H1 (cell line): ENCODE results near the gene SPACA4. TPM values are rescaled to one million over a fixed set of nuclear protein-coding genes. Genes with fewer than 3 reads are reported as not detected.

ENCODE experiments used
- BCL11A ChIP-seq, 2 experiments: IDR thresholded peaks; one replicate each; pipeline ENCODE4 v1.6.1; 2011; ENCODE audit warnings: low read depth in 2 of 2, low read length in 2 of 2, mild to moderate bottlenecking in 2 of 2
- CREB1 ChIP-seq: IDR thresholded peaks from 2 replicates; pipeline ENCODE4 v1.6.1; 2012; ENCODE audit warnings: inconsistent platforms
- FOSL1 ChIP-seq: IDR thresholded peaks from 2 replicates; pipeline ENCODE4 v1.6.1; 2011; ENCODE audit warnings: mild to moderate bottlenecking, low read depth, low read length, moderate library complexity; ENCODE audit not compliant: insufficient read depth
- GTF2F1 ChIP-seq: IDR thresholded peaks from 2 replicates; pipeline ENCODE4 v1.6.1; 2012; ENCODE audit warnings: low read depth, low read length, improper control_type of control experiment, borderline replicate concordance
- NANOG ChIP-seq: IDR thresholded peaks from 2 replicates; pipeline ENCODE4 v1.6.1; 2011; ENCODE audit warnings: low read length, low read depth, mild to moderate bottlenecking, inconsistent platforms; ENCODE audit not compliant: insufficient read depth, poor library complexity, severe bottlenecking
- POLR2A ChIP-seq, 2 experiments: IDR thresholded peaks; 1 replicate in 1 of 2; 2 replicates in 1 of 2; pipeline ENCODE4 v1.6.1; 2011; ENCODE audit warnings: low read depth in 2 of 2, low read length in 2 of 2, mild to moderate bottlenecking in 2 of 2; ENCODE audit errors: control extremely low read depth in 1 of 2
- RFX5 ChIP-seq: IDR thresholded peaks from 2 replicates; pipeline ENCODE4 v1.6.1; 2011; ENCODE audit warnings: low read depth, low read length, improper control_type of control experiment, borderline replicate concordance
- RNF2 ChIP-seq: fragments of 200-900, 300-1000 bp; sonication (generic); IDR thresholded peaks from 2 replicates; pipeline ENCODE4 v1.7.1; 2016; ENCODE audit warnings: borderline replicate concordance, low read depth, mild to moderate bottlenecking, antibody characterized with exemption, low read length; ENCODE audit not compliant: poor library complexity, severe bottlenecking; ENCODE audit errors: missing control alignments
- RXRA ChIP-seq: IDR thresholded peaks from 2 replicates; pipeline ENCODE4 v1.6.1; 2011; ENCODE audit warnings: low read depth, mild to moderate bottlenecking, low read length, moderate library complexity; ENCODE audit not compliant: insufficient read depth
- SIN3A ChIP-seq, 2 experiments: IDR thresholded peaks in 1 of 2; conservative IDR thresholded peaks in 1 of 2; 2 replicates each; pipeline ENCODE4 v1.6.1; 2011 to 2012; ENCODE audit warnings: low read length in 2 of 2, improper control_type of control experiment in 1 of 2, low read depth in 1 of 2, mild to moderate bottlenecking in 1 of 2
- SP1 ChIP-seq: IDR thresholded peaks from 2 replicates; pipeline ENCODE4 v1.6.1; 2011; ENCODE audit warnings: low read depth, low read length
- polyA plus RNA-seq, 7 experiments: library from polyadenylated mRNA; depleted of rRNA in 3 of 7; stranded (reverse) in 5 of 7; unstranded in 2 of 7; fragments of >200 nt in 5 of 7; fragments of 200-250 nt in 2 of 7; gene quantifications; 1 replicate in 5 of 7; 2 replicates in 1 of 7; 4 replicates in 1 of 7; pipeline versions ENCODE4 v1.2.1 to v1.2.3, GENCODE V29; 2011 to 2013; ENCODE audit warnings: missing spikeins in 2 of 7, mixed read lengths in 2 of 7
- total RNA-seq: library from RNA; stranded (reverse); fragmentation: NEBNext Ultra II Directional; extraction: Animal tissue kit (Norgen Biotek cat#: 25700); gene quantifications from 2 replicates; pipeline ENCODE4 v1.2.1, GENCODE V29; 2021
- TF ChIP-seq, protein P1 (sequence below): fragments of 300-600 bp; sonication (generic); IDR thresholded peaks from 2 replicates; pipeline ENCODE4 v1.7.1; 2012; ENCODE audit warnings: low read length, moderate library complexity, mild to moderate bottlenecking, inconsistent platforms; ENCODE audit not compliant: insufficient replicate concordance

Gene SPACA4
- total and polyA plus RNA-seq, 2 of the 8 experiments (the other 6 are each of a cell fraction or from before 2014, with no cell fraction given), result not detected

DNA sequence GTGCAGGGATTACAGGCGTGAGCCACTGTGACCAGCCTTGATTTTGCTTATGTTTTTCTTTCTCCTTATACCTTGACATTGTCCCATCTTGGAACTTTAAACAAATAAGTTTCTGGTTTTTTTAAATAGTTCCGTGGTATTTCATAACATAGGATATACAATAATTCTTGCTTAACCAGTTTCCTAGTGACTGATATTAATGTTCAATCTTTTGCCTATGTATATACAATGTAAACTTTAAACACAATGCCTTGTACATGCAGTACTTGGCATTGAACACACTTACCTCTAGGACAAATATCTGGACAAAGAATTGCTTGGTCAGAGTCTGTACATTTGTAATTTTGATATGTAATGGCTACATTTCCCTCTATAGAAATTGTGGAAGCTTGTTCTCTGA lies 24.4 kb upstream of the SPACA4 start (continued):
- TF ChIP-seq, protein P1, sequence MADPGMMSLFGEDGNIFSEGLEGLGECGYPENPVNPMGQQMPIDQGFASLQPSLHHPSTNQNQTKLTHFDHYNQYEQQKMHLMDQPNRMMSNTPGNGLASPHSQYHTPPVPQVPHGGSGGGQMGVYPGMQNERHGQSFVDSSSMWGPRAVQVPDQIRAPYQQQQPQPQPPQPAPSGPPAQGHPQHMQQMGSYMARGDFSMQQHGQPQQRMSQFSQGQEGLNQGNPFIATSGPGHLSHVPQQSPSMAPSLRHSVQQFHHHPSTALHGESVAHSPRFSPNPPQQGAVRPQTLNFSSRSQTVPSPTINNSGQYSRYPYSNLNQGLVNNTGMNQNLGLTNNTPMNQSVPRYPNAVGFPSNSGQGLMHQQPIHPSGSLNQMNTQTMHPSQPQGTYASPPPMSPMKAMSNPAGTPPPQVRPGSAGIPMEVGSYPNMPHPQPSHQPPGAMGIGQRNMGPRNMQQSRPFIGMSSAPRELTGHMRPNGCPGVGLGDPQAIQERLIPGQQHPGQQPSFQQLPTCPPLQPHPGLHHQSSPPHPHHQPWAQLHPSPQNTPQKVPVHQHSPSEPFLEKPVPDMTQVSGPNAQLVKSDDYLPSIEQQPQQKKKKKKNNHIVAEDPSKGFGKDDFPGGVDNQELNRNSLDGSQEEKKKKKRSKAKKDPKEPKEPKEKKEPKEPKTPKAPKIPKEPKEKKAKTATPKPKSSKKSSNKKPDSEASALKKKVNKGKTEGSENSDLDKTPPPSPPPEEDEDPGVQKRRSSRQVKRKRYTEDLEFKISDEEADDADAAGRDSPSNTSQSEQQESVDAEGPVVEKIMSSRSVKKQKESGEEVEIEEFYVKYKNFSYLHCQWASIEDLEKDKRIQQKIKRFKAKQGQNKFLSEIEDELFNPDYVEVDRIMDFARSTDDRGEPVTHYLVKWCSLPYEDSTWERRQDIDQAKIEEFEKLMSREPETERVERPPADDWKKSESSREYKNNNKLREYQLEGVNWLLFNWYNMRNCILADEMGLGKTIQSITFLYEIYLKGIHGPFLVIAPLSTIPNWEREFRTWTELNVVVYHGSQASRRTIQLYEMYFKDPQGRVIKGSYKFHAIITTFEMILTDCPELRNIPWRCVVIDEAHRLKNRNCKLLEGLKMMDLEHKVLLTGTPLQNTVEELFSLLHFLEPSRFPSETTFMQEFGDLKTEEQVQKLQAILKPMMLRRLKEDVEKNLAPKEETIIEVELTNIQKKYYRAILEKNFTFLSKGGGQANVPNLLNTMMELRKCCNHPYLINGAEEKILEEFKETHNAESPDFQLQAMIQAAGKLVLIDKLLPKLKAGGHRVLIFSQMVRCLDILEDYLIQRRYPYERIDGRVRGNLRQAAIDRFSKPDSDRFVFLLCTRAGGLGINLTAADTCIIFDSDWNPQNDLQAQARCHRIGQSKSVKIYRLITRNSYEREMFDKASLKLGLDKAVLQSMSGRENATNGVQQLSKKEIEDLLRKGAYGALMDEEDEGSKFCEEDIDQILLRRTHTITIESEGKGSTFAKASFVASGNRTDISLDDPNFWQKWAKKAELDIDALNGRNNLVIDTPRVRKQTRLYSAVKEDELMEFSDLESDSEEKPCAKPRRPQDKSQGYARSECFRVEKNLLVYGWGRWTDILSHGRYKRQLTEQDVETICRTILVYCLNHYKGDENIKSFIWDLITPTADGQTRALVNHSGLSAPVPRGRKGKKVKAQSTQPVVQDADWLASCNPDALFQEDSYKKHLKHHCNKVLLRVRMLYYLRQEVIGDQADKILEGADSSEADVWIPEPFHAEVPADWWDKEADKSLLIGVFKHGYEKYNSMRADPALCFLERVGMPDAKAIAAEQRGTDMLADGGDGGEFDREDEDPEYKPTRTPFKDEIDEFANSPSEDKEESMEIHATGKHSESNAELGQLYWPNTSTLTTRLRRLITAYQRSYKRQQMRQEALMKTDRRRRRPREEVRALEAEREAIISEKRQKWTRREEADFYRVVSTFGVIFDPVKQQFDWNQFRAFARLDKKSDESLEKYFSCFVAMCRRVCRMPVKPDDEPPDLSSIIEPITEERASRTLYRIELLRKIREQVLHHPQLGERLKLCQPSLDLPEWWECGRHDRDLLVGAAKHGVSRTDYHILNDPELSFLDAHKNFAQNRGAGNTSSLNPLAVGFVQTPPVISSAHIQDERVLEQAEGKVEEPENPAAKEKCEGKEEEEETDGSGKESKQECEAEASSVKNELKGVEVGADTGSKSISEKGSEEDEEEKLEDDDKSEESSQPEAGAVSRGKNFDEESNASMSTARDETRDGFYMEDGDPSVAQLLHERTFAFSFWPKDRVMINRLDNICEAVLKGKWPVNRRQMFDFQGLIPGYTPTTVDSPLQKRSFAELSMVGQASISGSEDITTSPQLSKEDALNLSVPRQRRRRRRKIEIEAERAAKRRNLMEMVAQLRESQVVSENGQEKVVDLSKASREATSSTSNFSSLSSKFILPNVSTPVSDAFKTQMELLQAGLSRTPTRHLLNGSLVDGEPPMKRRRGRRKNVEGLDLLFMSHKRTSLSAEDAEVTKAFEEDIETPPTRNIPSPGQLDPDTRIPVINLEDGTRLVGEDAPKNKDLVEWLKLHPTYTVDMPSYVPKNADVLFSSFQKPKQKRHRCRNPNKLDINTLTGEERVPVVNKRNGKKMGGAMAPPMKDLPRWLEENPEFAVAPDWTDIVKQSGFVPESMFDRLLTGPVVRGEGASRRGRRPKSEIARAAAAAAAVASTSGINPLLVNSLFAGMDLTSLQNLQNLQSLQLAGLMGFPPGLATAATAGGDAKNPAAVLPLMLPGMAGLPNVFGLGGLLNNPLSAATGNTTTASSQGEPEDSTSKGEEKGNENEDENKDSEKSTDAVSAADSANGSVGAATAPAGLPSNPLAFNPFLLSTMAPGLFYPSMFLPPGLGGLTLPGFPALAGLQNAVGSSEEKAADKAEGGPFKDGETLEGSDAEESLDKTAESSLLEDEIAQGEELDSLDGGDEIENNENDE, result no peak
- TF ChIP-seq POLR2A (IDR thresholded peaks at IDR 0.05; ENCODE audit: control extremely low read depth in 1 of 2, low read depth in 2 of 2, low read length in 2 of 2) (no peak), RNF2 (no peak), CREB1 (no peak), SIN3A (conservative IDR thresholded peaks at IDR 0.05 in 1 of 2, IDR thresholded peaks at IDR 0.05 in 1 of 2; ENCODE audit: low read depth in 1 of 2, low read length in 2 of 2) (no peak), NANOG (no peak), RFX5 (no peak), GTF2F1 (no peak), SP1 (no peak), RXRA (no peak), BCL11A (IDR thresholded peaks at IDR 0.05; ENCODE audit: low read depth in 2 of 2, low read length in 2 of 2) (no peak), FOSL1 (no peak)
